Stimulated activated CD8-positive, alpha-beta memory T cell treated with anti-CD3 and anti-CD28 coated beads, Interleukin-12 subunit alpha, Interleukin-12 subunit beta, amount 100 ng/mL, for 24 hours (primary cell): ENCODE results near the gene GLRA2.

Source experiments
- DNase-seq: peaks from one replicate; pipeline ENCODE4 v3.0.0-alpha.2; 2020; ENCODE audit errors: extremely low read depth

The GLRA2 gene

DNA sequence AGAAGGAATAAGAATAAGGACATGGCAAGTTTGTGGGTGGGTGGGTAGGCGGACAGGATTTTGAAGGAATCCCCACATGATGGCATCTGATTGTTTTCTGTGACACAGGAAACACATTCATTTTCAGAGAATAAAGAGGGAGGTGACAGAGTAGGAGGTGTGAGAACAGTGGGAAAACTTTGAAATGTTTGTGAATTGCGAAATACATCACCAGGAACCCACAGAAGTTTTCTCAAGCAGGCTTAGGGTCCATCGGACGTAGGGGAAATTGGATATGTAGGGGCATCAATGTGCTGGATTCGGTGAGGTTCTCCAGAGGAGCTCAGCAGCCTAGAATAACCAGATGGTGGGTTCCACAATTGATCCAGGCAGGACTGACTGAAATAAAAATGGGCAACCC, 171.6 kb downstream of the GLRA2 start:
- no peak for DNase-seq

DNA sequence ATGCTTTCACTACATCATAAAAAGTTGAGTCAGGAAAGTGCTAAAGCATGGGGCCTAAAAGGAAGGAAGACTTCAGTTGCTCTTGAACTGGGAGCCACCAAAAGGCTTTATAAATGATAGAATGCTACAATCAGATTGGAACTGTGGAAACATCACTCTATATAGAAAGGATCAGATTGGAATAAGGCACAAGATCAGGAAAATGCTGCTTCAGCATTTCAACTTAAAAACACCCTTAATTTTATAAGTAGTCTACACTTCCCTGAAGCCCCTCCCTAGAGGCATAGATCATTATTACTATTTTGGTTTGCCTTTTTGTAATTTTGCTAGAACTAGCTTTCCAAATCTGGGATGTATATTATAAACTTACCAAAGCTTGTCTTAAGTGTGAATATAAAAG, 172.8 kb downstream of the GLRA2 start:
- DNase-seq: no peak

DNA sequence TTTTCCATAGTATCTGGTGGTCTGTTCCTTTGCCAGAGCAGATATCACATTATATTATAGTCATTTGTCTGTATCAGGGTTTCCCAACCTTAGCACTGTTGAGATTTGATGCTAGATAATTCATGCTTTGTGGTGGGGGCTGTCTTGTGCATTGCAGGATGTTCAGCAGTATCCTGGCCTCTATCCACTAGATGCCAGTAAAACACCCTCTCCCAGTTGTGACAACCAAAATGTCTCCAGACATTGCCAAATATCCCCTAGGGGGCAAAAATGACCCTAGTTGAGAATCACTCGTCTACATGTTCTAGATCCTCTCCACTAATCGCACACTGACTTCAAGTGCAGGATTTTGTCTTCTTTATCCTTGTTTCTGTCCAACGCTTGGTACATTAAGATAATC, 182.8 kb downstream of the GLRA2 start:
- no peak for DNase-seq

DNA sequence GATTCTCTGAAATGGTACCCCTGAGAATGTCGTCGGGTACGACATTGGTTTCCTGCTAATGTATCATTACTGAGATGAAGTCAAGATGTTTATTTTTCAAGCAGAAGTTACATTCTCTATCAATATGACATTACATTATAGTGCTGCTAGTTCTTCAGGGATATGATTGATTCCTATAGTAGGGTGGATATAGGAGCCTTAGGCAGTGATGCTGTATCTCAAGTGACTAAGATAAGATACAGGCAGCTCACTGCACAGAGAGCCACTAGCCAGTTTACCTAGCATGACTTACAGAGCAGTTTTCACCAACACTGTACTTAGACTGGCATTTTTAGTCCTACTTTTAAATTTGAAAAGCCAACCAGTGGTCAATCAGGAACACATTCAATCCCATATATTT, 188.6 kb downstream of the GLRA2 start:
- no peak for DNase-seq

DNA sequence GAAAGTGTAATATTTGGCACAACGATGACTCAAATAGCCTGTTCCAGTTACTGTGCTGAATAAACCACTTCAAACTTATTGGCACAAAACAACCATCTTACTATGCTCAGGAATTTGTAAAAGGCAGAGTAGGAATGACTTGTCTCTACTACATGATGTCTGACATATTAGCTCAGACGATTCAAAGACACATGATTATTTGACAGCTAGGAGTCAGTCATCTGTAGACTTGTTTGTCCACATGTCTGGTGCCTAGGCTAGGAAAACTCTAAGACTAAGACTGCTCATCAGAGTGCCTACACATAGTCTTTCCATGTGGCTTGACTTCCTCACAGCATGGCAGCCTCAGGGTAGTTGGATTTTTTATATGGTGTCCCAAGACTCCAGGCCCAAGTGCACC, 189.1 kb downstream of the GLRA2 start:
- no peak for DNase-seq

DNA sequence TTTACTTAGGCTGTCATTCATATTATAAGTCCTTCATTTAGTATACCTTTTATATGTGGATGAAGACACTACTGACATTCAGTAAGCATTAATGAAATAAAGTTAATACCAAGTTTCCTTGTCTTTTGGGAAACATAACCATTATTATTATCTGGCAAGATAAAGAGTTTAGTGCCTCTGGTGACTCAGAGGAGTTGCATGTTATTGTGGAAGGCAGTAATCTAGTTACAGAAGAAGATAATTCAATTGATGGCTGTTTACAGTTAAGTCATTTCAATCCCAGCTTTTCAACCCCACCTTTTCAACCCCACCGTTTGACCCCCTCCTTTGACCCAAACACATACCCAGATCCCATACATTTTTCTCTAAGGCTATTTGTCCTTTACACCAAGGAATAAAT, 199.7 kb downstream of the GLRA2 start:
- DNase-seq: no peak

DNA sequence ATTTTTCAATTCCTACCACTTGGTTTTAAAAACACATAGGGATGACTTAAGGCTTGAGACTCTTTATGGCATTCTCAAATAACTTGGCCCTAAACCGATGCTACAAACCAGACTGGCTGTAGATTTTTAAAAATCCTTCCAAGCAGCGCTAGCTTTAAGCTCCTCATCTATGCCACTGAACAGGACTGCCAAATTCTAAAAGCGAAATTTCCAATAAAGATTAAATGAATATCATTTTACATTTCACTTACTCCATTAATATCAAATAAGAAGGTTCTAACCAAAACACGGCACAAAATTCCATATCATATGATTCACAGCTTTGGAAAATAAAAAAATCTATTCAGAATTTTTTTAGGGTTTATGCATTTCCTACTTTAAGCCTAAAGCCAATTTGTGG, 209.3 kb downstream of the GLRA2 start:
- no peak for DNase-seq

DNA sequence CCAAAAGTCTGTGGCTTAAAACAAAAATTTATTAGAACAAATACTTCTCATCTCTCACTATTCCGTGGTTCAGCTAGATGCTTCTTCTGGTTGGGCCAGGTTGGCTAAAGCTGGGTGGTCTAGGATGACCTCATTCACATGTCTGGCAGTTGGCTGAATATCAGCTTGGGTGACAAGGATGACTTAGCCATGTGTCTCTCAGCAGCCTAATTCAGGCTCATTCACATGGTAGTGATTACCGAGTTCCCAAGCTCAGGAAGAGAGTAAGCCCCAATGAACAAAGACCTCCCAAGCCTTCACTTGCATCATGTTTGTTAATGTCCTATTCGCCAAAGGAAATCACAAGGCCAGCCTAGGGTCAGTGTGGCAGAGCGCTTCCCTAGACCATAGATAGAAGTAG, 224.1 kb downstream of the GLRA2 start:
- DNase-seq: no peak

DNA sequence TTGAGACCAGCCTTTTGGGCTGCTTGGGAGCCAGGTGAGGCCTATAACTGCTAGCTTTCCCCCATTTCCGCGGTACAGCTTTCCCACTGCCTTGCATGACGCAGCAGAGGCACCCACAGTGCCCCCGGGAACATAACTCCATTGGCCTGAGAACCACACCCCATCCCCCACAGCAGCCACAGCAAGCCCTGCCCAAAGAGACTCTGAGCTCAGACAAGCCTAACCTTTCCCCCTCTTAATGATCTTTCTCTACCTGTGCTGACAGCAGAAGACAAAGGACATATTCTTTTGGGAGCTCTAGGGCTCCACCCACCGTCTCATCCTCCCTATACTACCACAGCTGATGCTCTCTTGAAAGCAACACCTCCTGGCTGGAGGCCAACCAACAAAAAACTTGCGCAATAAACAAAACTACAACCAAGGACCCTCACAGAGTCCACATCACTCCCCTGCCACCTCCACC, 228.7 kb downstream of the GLRA2 start:
- DNase-seq: no peak

DNA sequence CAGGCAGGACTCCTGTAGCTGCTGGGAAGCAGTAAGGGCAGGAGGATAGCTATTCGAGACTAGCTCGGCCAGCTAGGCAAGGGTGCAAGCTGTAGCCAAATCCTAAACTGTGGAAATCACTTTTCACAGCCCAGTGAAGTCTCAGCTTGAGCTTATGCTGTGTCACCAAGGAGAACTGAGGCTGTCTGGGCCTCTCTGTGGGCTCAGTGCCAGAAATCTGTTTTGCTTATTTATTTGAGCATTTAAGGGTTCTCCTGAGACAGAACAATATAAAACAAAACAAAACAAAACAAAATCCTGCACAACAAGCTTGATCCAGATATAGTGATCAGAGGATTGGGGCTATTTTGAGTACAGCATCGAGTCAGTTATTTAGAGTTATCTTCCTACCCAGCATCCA, 246.1 kb downstream of the GLRA2 start:
- DNase-seq: no peak

DNA sequence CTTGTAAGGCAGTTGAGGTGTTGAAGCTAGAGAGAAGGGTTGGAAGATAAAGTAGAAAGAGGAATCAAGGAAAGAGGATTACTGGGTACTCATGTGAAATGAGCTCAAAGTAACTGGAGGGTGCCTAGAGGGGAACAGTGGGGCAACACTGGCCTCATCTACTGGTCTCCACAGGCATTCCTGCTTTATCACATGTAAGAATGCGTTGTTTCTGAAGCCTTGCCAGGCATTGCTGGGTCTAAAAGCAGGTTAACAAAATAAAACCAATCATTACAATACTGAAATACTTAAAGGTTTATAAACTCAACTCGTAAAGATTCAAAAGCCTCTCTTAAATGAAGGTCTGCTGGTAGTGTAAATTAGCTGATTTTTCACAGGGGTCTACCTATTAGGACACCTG, 247.6 kb downstream of the GLRA2 start:
- no peak for DNase-seq

DNA sequence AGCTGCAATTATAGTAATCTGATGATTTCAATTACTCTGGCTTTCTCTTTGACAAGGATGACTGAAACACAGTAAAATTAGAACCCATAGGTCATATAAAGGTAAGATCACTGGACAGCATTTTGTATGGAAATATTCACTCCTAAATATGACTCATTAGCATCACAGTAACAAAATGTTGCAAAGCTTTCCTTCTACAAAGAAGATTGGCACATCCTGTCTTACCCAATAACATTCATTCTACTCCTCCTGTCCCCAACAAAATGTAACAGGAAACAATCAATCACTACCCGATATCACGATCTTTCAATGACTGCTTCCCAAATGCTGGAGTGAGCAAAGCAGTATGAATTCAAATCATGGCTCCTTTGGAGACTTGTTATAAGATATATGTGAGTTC, 248.2 kb downstream of the GLRA2 start:
- DNase-seq: no peak

DNA sequence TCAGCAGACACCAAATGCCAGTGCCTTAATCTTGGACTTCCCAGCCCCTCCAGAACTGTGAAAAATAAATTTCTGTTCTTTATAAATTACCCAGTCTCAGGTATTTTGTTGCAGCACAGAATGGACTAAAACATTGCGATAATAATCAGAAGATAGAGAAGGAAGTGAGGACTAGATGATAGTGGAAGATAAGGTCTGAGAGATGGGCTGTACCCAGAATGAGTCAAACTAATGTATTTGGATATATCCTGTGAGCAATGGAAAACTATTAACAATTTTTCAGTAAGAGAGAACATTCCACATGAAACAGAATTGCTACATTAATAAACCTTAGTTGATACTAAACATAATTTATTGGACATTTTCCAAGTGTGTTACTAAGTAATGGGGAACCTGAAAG, 250.2 kb downstream of the GLRA2 start:
- no peak for DNase-seq
